ENCODE measurements around the gene ST6GALNAC5.

The ST6GALNAC5 gene

DNA sequence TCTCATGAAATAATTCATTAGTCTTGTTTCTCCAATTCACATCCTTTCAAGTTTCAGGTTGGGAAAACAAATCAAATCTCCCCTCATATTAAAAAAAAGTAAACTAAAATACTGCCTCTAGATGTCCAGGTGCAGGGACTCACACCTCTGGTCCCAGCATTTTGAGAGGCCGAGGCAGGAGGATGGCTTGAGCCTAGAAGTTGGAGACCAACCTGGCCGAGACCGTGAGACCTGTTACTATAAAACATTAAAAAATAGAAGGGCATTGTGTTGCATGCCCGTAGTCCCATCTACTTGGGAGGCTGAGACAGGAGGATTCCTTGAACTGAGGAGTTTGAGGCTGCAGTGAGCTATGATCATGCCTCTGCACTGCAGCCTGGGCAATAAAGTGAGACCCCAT, 61.9 kb downstream of the ST6GALNAC5 start:
- POLR2A ChIA-PET = no interaction called here
- no peaks in the 10 kb centered on the region for H3K36me3 ChIP-seq (ENCODE audit: control insufficient read depth in 2 of 2, insufficient read depth in 1 of 2, low read length in 2 of 2)
- CTCF ChIA-PET = no interaction called here
- H3K4me3 ChIP-seq (ENCODE audit: low read depth, low read length) = no peak overlapping the region
- H3K4me1 ChIP-seq (ENCODE audit: control insufficient read depth, insufficient read depth, low read length) = no peaks in the 10 kb centered on the region
- H3K9me3 ChIP-seq (ENCODE audit: control insufficient read depth, insufficient read depth, low read depth, low read length) = no peaks in the 10 kb centered on the region
- no peak overlapping the region for H3K27ac ChIP-seq (ENCODE audit: extremely low read depth, low read depth, low read length)
- TF ChIP-seq YY1 (tag by site-specific recombination; IDR thresholded peaks at IDR 0.05) (no peak), KLF1 (tag by site-specific recombination; IDR thresholded peaks at IDR 0.05) (no peak), ZBTB11 (tag by site-specific recombination; conservative IDR thresholded peaks at IDR 0.05; ENCODE audit: low read depth) (no peak), ZNF623 (tag by site-specific recombination; IDR thresholded peaks at IDR 0.05) (no peak), ZNF146 (tag by site-specific recombination; IDR thresholded peaks at IDR 0.05) (no peak), ZNF148 (tag by site-specific recombination; IDR thresholded peaks at IDR 0.05; ENCODE audit: borderline replicate concordance) (no peak), SP3 (tag by site-specific recombination; IDR thresholded peaks at IDR 0.05) (no peak), ZNF549 (tag by site-specific recombination; IDR thresholded peaks at IDR 0.05) (no peak), ZNF157 (tag by site-specific recombination; IDR thresholded peaks at IDR 0.05) (no peak), HIC1 (tag by site-specific recombination; IDR thresholded peaks at IDR 0.05) (no peak), GLI2 (tag by site-specific recombination; IDR thresholded peaks at IDR 0.05; ENCODE audit: borderline replicate concordance, low read depth) (no peak), ZNF585B (tag by site-specific recombination; IDR thresholded peaks at IDR 0.05) (no peak), ZNF521 (tag by site-specific recombination; IDR thresholded peaks at IDR 0.05) (no peak), ZIC2 (tag by site-specific recombination; IDR thresholded peaks at IDR 0.05) (no peak), ZNF701 (tag by site-specific recombination; IDR thresholded peaks at IDR 0.05) (no peak)
- TF ChIP-seq, protein P1, sequence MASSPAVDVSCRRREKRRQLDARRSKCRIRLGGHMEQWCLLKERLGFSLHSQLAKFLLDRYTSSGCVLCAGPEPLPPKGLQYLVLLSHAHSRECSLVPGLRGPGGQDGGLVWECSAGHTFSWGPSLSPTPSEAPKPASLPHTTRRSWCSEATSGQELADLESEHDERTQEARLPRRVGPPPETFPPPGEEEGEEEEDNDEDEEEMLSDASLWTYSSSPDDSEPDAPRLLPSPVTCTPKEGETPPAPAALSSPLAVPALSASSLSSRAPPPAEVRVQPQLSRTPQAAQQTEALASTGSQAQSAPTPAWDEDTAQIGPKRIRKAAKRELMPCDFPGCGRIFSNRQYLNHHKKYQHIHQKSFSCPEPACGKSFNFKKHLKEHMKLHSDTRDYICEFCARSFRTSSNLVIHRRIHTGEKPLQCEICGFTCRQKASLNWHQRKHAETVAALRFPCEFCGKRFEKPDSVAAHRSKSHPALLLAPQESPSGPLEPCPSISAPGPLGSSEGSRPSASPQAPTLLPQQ (tag by site-specific recombination; IDR thresholded peaks at IDR 0.05) = no peak
- TF ChIP-seq, protein P2, sequence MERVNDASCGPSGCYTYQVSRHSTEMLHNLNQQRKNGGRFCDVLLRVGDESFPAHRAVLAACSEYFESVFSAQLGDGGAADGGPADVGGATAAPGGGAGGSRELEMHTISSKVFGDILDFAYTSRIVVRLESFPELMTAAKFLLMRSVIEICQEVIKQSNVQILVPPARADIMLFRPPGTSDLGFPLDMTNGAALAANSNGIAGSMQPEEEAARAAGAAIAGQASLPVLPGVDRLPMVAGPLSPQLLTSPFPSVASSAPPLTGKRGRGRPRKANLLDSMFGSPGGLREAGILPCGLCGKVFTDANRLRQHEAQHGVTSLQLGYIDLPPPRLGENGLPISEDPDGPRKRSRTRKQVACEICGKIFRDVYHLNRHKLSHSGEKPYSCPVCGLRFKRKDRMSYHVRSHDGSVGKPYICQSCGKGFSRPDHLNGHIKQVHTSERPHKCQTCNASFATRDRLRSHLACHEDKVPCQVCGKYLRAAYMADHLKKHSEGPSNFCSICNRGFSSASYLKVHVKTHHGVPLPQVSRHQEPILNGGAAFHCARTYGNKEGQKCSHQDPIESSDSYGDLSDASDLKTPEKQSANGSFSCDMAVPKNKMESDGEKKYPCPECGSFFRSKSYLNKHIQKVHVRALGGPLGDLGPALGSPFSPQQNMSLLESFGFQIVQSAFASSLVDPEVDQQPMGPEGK (tag by site-specific recombination; IDR thresholded peaks at IDR 0.05) = no peak
- TF ChIP-seq, protein P3, sequence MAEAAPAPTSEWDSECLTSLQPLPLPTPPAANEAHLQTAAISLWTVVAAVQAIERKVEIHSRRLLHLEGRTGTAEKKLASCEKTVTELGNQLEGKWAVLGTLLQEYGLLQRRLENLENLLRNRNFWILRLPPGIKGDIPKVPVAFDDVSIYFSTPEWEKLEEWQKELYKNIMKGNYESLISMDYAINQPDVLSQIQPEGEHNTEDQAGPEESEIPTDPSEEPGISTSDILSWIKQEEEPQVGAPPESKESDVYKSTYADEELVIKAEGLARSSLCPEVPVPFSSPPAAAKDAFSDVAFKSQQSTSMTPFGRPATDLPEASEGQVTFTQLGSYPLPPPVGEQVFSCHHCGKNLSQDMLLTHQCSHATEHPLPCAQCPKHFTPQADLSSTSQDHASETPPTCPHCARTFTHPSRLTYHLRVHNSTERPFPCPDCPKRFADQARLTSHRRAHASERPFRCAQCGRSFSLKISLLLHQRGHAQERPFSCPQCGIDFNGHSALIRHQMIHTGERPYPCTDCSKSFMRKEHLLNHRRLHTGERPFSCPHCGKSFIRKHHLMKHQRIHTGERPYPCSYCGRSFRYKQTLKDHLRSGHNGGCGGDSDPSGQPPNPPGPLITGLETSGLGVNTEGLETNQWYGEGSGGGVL (tag by site-specific recombination; IDR thresholded peaks at IDR 0.05) = no peak
- TF ChIP-seq, protein P4, sequence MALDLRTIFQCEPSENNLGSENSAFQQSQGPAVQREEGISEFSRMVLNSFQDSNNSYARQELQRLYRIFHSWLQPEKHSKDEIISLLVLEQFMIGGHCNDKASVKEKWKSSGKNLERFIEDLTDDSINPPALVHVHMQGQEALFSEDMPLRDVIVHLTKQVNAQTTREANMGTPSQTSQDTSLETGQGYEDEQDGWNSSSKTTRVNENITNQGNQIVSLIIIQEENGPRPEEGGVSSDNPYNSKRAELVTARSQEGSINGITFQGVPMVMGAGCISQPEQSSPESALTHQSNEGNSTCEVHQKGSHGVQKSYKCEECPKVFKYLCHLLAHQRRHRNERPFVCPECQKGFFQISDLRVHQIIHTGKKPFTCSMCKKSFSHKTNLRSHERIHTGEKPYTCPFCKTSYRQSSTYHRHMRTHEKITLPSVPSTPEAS (tag by site-specific recombination; IDR thresholded peaks at IDR 0.05) = no peak
